H54 (cell line): Measurements from ENCODE around the gene LTBP1.

ENCODE experiments used
- DNase-seq: peaks from one replicate; pipeline ENCODE4 v3.0.0; 2011; ENCODE audit warnings: low spot score, mixed read lengths; ENCODE audit not compliant: insufficient read length
- FAIRE-seq: peaks from 3 replicates; lab custom pipeline; 2011; peaks lifted over from hg19 to GRCh38; lab: Jason Lieb, UNC
- POLR2A ChIP-seq: IDR thresholded peaks from 2 replicates; pipeline ENCODE4 v1.6.1; 2011; ENCODE audit warnings: low read depth, mild to moderate bottlenecking, low read length

Gene LTBP1

DNA sequence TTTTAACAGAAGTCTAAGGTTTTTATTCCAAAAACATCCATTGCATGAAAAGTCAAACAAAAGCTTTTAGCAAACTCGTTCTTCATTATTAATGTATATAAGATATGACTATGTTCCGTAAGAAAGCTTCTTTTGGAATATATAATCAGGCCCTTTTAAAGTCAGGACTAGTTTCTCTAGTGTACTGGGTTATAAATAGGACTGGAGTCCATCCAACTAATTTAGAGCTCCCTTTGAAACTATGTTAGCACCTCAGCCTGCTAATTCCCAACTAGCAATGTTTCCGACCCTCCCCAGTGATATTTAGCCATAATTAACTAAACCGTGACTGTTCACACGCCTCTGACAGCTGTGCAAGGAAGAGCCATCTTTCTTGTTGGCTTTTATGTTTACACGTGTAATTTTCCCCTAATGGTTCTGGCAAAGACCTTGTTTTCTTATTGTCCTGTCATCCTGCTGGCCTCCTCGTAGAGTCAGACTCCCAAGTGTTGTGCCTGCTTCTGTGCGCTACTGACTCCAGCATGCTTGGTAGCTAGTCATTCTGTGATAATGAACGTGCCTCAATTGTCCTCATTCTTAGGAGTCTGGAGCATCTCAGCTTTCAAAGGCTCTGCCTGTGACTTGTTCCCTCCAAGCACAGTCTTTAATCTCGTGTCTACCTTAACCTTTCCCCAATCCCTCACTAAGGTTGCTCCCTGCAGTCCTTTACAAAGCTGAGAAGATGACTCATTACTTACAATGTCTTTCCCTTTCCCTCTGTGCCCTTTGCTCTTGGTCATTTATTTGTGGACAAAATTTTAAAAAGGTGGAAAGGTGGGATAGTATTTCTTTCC, 357.5 kb downstream of the LTBP1 start:
- peak; percentile 81 for FAIRE-seq
- no peak for TF ChIP-seq POLR2A
- DNase-seq, result no peak

DNA sequence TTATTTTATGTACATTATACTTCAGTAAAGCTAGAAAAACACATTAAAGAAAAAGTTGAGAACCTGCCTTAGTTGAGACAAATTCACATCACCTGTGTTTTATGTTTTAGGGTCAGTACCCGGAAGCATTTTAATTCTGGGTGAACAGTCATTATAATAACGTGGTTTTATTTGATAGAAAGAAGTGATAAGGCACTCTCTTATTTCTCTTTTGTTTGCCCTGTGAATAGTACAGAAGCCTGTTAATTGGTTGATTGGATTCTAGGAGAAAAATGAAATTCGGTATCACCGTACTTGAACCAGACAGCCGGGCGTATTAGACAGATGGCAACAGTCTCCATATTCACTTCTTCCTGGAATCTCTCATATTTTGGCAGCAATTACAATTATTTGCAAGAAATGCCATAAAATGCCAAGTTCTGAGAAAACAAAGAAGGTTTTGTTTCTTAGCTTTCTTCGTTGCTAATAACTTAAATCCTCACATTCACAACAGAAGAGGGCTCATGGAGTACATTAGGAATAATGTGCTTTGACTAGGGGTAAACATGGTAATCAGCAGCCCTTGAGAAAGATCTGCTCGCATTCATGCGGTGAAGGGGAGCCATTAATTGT, 361.0 kb downstream of the LTBP1 start:
- TF ChIP-seq POLR2A, result no peak
- no peak for FAIRE-seq
- DNase-seq, result no peak

DNA sequence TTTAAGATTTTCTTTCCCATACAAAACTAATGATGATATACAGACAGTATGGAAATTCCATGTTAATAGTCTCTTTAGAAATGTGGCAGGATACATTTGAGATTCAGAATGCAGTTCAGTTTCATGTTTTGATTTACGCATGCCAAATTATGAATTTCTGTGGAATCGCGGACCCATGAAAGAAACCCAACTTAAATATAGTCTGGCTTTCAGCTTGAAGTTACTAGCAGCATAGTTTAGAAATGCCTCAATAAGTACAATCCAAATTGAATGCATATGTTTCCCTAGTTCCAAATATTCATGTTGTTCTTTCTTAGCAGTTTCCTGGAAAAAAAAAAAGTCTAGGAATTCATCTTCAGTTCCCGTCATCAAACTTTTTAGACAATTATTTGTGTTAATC, 365.6 kb downstream of the LTBP1 start:
- TF ChIP-seq POLR2A, result no peak
- FAIRE-seq, result peak; percentile 52
- no peak for DNase-seq

DNA sequence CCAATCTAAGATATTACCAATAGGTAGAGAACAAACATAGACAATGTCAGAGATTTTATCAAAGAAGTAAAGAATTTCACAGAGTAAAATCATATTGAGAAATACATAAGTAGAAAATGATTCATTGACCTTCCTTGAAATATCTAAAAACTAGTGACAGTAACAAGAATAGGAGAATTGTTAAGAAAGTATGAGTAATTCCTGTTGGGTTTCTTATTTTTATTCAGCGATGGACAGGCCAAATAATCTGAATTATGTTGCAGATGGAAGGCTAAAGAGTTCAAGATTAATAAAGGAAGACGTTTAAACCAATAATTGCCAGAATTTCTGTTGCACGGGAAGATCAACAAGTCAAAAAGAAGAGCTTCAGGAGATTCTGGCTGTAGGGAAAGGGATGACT, 366.3 kb downstream of the LTBP1 start:
- no peak for TF ChIP-seq POLR2A
- DNase-seq (no peak), FAIRE-seq (no peak)

DNA sequence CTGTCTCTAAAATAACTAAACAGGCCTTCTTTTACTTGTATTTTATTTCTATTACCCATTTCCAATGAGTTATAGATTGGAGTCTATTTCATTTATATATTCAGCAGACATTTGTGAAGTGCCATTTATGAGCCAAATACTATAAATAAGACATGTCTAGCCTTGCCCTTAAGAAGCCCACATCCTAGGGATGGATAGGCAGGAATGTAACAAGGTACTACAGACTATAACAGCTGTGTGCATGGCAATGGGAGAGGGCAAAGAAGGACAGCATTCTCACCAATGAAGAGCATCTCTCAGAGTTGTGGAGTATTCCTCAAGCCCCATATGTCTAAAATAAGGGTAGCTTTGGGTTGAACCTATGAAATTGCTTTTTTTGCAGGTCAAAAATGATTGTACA, 367.8 kb downstream of the LTBP1 start:
- no peak for DNase-seq
- no peak for TF ChIP-seq POLR2A
- FAIRE-seq, result no peak

DNA sequence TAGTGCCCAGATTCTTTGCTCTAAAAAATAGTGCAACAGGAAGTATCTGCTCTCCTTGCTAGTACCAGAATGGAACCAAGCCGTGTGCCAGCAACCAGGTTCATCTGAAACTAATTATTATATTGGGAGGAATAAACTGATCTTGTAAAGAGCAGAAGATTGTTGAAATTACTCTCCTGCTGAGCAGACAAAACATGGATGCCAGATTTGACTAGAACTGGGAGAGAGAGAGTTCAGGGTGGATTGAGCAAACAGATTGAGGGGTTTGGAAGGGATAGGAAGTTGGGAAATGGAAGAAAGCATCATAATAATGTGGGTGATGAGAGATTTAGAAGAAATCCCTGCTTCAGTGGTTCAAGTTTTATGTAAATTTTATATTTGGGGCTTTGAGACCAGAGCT, 369.6 kb downstream of the LTBP1 start:
- FAIRE-seq (no peak), DNase-seq (no peak)
- no peak for TF ChIP-seq POLR2A

DNA sequence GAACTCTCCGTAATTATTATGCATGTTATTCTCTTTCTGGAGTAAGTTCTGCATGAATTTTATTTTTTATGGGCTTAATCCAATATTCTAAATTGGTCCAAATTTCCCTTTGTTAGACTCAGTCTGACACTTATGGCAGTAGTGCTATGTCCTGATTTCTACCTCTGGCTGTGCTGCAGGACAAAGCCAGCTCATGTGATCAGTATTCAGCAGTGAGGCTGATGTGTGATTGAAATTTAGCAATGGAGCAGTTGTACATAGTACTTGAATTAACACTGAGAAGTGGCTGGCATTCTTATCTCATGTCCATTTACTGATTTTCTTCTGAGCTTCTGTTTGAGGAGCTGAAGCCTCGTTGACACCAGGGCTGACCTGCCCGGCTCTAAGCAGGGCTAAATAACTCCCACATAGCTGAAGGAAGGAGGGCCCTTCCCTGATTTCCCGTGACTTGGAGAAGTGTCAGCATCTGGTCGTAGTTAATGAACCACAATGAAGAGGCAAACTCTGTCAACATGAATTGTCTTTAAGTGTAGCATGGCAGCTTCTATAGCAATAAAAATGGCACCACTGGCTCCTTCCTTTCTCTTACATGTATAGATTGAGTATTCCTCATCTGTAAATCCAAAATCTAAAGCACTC, 370.7 kb downstream of the LTBP1 start:
- DNase-seq (no peak), FAIRE-seq (no peak)
- no peak for TF ChIP-seq POLR2A

DNA sequence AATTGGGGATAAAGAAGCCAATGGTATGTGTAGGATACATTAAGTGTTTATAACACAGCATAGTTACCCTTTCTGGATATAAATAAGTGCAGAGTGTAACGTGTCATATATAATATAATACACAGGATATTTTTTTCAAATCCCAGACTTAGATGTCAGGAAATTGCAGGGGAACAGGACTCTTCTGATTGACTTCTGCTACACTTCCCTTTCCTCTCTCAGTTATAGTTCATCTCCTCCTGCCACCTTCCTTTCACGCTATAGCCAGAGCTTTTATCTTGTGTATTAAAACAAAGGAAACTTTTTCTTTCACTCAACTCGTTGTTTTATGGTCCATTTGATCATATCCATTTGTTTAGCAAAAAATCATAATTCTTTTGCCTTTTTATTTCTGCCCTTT, 371.7 kb downstream of the LTBP1 start:
- FAIRE-seq (no peak), DNase-seq (no peak)
- TF ChIP-seq POLR2A, result no peak

DNA sequence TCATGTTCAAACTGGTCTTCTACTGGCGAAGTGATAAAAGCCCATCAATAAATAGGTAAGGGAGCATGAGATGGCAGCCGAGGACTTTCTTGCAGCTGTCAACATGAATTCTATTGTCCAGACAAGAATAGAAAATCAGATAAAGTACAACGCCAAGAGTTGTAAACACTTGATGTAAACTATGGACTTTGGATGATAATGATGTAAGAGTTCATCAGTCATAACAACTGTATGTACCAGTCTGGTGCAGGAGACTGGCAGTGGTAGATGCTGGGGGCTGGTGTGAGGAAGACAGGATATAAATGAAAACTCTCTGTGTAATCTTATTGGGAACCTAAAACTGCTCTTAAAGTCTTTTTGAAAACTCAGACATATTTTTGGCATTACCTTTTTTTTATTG, 373.8 kb downstream of the LTBP1 start:
- DNase-seq (no peak), FAIRE-seq (no peak)
- TF ChIP-seq POLR2A, result no peak

DNA sequence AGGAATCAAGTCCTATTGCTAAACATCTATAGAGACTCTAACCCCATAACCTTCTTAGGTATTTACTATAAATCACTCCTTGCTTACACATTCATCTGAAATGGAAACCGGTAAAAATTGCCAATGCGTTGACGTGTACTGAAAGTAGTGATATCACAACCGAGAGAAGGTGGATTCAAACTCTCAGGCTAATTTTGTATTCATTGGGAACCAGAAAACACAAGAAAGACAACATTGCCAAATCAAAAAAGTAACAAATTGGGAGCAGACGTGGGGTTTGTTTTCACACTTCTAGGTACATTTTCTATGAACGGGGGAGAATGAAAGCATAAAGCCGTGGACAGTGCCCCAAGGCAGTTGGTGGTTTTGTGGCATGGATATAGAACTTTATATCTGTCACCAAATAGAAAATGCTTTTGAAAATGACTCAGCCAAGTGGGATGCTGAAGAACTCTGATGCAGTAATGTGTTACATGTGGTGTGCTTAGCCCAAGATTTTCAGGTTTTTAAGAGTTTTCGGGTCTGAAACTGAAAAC, 374.6 kb downstream of the LTBP1 start:
- DNase-seq (no peak), FAIRE-seq (peak; percentile 90)
- no peak for TF ChIP-seq POLR2A

DNA sequence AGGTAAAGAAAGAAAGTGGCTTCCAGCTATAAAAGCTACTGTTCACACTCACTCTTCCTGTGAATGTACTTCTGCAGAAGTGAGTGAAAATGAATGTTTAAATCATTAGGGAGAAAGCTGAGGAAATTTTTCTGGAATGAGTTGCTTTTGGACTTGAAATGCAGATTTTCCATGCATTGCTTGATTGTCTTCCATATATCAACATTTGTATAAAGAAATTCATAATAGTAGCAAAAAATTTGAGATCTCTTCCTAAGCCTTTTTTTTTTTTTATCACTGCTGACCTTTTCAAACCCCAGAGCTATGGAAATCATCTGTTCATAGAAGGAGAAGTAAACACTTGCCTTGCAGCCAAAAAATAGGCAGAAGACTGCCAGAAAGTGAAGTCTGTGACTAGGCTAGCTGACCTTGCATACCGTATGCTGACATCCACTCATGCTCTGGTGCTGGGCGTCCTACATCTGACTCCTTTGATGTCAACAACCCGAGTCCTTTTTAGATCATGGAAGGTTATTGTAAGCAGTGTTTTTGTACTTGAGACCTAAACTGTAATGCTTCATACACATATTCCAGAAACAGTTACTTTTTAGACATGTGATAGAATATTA, 375.2 kb downstream of the LTBP1 start:
- FAIRE-seq (peak; percentile 68), DNase-seq (no peak)
- no peak for TF ChIP-seq POLR2A

DNA sequence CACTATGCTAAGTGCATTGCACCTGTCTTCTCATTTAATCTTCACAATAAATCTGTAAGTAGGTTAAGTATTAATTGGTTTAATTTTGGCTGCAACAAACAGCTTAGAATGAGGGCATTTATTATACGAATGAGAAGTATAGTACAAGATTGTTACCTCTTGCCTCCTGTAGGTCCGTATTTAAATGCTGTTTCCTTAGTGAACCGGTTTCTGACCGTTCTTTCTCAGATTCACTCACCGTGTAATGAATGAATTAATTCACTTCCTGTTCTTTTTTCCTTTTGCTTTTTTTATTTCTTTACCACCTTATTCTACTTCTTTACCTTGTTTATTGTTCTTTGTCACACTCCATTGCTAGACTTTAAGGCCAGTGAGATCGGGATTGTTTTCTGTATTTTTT, 375.9 kb downstream of the LTBP1 start:
- TF ChIP-seq POLR2A, result no peak
- no peak for FAIRE-seq
- no peak for DNase-seq

DNA sequence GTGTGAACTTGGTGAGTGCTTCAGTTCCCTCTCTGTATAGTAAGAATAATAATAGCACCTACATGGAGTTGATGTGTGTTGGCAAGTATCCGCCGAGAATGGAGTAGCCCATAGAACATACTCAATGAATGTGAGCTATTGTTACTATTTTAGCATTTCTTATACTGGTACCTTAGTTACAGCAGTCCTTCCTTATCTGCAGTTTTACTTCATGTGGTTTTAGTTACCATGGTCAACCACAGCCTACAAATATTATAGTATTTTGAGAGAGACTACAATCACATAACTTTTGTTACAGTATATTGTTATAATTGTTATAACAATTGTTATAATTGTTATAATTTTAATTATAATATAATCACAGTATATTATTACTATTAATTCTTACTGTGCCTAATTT, 377.2 kb downstream of the LTBP1 start:
- DNase-seq (no peak), FAIRE-seq (no peak)
- no peak for TF ChIP-seq POLR2A

DNA sequence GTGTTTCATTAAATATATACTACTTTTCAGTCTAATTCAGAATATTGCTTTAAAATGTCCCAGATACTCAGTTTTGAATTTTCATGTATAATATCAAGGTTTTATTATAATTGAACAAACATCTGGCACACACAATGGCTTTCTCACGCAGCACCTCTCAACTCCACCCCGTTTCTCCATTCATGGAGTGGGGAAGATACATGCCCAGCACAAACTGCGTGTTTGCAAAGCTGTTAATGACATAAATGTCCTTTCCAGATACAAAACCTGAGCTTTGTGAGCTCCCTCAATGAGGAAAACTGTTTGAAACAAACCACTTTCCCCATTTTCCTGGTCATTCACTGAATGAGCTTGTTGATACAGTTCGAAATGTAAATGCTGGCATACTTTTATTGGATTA, 379.3 kb downstream of the LTBP1 start:
- FAIRE-seq (no peak), DNase-seq (no peak)
- no peak for TF ChIP-seq POLR2A
